GM18498 (cell line): ENCODE data around the gene TRIM32.

Experiments
- ATAC-seq: cut with Tn5 transposase; IDR thresholded peaks from one replicate; pipeline ENCODE4 v1.9.1; 2021; ENCODE audit warnings: mild to moderate bottlenecking, moderate library complexity; ENCODE audit not compliant: unreplicated experiment

TRIM32 gene

DNA sequence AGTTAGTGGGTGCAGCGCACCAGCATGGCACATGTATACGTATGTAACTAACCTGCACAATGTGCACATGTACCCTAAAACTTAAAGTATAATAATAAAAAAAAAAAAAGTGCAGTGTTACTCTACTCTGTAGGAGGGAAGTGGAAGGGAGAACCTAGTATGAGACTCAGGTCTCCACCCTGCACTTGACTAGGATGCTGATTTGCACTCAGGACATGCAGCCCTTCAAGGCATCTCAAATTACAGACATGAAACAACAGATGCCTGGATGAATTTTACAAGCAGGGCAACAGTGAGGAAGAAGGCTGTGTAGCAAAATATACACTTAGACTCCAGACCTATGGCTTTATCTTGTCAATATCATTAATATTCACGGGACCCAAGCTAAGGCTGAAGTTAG lies 16.5 kb downstream of the TRIM32 start:
- ATAC-seq: no peak

DNA sequence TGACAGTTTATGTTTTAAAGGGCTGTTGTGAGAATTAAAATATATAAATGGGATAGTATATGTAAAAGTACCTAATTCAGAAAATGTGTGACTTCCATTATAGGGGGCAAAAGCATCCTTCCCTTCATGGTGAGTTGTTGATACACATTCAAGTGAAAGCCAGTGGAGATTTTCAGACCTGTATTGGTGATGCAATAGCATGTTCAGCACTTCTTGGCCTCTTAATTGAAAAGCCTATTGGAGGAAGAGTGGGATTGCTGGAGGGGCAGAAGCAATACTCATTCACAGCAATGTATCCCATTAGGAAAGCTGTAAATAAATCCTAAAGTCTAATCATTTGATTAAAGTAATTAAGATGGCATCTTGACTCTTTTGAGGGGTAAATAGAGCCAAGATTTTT lies 17.4 kb downstream of the TRIM32 start:
- ATAC-seq: no peak

DNA sequence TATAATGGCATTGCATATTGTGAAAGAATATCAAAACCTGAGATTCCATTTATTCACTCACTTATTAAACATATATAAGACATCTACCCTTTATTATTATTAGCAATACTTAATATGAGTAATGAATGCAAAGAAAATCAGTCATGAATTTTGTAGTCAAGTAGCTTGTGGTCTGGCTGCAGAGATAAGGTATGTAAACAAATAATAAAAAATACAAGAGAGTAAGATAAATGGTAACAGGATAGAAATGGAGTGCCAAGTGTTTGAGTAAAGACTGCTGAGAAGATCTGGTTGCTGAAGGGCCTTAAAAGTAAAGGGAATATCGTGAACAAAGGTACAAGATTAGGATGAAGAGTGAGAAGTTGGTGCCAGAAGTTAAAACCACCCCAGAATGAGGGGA lies 18.4 kb downstream of the TRIM32 start:
- ATAC-seq: no peak

DNA sequence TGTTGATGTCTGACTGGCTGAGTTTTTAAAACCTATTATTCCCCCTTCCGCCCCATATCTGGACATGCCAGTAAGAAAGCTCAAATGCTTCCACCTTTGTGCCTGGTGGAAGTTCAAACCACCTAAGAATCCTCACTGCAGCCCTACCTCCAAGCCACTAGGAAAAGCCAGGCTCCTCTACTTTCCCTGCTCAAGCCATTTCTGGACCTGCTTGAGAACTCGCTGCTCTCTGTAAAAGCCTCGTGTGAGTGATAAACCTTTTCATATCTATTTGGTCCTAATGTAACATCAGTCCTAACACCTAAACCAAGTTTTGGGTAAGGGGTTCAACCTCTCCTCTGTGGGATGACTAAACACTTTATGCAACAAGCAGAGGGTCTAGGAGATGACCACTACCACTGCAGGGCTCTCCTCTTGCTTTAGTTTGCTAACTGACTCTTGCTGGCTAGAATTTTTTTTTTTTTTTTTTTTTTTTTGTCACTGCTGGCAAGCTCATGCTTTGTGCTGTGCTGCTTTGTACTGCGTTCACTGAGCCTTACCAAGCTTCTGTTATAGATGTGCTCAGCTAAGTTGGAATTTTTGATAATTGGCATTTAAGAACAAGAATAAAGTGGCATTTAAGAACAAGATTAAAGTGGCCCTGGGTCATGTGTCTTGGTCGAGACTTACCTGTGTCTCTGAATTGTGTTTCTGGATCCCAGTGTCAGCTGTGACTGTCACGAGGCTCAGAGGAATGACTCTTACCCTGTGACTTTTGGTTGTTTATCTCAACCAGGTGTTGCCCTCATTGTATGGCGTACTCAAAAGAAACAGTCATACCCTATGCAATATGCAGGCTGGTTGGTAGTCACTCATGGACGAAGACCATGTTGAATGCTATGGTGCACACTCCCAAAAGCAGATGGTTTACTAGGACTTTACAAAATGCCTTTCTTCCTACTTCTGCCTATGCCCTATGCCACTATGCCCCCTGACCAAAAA lies 19.5 kb downstream of the TRIM32 start:
- ATAC-seq: no peak

DNA sequence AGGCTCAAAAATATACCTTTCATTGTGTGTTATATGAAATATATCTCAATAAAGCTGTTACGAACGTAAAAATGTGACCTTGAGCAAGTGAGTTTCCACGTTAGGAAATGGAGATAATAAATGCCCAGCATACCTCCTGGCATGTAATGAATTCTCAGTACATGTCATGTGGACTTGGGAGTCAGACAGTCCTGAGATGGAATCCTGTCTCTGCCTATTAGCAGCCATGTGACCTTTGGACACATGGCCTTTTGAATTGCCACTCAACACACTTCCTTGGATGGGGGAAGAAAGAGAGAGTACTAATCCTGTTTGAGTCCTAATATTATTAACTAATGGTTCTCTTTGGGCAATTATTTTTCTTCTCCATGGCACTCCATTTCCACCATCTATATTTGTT lies 25.7 kb downstream of the TRIM32 start:
- ATAC-seq: no peak

DNA sequence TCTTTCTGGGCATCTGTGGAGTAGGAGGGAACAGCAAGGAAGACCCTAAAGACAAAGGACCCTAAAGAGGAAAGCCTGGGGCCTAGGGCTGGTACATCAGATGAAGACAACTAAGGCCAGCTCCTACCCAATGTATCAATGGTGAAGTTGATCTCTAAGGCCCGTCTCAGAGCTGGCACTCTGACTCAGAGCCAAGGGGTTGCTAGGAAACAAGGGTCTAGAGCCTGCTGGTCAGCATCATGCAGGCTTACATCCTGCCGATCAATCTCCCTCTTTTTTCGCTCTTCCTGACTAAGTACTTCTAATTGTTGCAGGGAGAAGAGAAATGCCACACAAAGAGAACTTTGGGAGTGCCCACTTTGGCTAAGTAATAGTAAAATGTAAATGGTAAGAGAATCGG lies 26.2 kb downstream of the TRIM32 start:
- ATAC-seq: no peak

DNA sequence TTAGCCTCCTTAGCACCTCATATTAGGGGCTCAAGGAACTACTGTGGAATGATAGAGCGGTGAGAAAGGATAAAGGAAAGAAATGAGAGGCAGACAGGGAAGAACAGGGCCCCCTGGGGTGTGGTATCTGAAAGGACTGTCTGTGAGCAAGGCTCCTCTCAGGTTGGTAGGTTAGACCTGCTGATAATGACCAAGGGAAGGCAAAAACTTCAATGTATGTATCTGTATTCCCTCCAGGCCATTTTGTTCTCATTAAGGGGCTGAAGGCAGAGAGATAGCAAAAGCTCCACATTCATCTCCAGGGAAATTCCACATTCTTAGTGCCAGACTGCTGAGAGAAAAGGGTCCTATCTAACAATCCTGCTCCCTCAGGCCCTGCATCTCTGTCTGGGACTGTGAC lies 28.6 kb downstream of the TRIM32 start:
- no peak for ATAC-seq

DNA sequence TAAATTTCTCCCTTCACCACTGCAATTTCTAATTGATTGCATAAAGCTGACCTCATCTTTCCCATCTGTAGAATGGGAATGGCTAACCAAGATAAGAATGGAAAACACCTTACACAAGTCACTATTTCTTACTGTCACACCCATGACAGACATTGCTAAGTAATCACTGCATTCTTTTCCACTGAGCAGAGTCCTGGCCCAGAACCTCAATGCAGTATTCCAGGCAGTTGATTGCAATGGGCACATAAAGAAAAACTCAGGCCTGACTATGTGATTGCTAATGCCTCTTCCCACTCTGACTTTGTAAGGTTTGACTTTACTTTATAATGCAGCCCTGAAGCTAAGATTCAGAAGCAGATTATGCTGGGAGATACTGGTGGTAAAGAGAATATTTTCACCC lies 29.3 kb downstream of the TRIM32 start:
- ATAC-seq: no peak

DNA sequence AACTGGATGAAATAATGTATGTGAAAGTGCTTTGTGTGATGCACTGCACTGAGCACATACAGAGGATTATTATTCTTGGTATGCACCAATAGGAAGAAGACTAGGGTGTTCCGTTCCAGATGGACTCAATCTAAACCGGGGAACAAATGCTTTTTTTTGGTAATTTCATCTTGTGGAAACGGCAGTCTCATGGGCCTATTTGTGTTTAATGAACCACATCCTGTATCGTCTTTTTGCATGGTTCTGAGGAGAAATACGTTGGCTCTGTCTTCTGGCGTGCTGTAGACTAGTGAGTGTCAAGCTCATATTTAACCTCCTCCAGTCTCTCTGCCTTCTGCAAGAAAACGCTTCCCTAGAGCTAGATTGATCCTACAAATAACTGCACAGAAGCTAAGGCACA lies 30.0 kb downstream of the TRIM32 start:
- ATAC-seq: no peak

DNA sequence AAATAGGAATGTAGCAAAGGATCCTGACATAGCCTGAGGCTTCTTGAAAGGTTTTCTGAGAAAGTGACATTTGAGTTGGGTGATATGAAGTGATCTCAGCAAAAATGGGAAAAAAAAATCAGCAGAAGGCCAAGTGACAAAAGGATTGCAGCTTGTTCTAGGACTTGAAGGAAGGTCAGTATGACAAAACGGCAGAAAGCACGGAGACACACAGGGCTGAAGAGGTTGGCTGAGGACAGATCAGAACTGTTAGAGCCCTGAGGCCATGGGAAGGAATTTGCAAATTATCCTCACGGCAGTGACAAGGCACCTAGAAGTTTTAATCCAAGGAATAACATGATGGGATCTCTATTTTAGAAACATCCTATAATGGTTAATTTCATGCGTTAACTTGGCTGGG lies 31.0 kb downstream of the TRIM32 start:
- ATAC-seq: no peak

DNA sequence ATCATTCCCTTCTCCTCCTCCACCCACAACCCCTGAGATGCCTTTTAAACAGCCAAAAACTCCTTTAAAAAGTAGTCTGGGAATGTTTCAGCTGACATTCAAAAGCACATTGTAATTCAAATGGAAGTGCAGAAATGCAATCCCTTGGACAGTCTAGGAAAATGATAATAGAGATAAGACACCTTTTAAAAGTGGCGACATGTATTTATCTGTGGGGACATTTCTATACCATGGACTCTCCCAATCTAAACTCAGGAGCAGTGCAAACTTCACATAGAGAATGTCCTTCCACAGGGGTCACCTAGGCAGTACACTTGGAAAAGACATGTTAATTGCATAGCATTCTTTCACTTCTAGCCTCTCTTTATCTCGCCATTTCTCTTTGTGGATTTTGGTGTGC lies 33.0 kb downstream of the TRIM32 start:
- ATAC-seq: no peak

DNA sequence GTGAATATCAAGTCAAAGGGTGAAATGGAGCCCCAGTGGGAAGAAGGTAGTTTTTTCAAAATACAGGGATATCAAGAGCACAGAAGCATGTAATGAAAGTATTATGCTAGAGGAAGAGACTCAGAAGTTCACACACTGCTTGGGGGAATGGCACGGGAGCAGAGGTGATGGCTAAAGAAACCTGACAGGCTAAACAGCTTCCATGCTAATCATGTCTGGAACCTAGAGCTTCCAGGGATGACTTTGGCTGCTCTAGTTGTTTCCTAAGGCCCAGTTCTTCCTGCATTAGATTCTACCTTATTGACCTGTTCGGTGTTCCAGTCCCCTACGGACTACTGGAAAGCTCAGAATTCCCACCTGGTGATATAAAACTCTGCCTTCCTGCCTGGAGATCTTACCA lies 34.3 kb downstream of the TRIM32 start:
- no peak for ATAC-seq

DNA sequence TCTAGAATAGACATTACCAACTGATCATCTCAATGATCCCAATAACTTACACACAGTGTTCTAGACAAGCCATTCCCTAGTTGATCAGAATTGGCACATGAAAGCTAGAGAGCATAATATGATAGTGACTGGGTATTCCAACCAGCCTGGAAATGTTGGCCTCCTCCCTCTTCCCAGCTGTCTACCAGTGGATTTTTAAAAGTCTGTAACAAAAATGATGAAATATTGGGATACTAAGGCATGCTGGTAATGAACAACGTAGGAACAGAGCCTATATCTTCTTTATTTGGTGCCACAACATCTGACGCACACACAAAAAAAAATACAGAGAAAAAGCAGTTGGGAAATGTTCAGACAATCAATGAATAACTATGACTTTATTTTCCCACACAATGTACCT lies 34.8 kb downstream of the TRIM32 start:
- ATAC-seq: no peak

DNA sequence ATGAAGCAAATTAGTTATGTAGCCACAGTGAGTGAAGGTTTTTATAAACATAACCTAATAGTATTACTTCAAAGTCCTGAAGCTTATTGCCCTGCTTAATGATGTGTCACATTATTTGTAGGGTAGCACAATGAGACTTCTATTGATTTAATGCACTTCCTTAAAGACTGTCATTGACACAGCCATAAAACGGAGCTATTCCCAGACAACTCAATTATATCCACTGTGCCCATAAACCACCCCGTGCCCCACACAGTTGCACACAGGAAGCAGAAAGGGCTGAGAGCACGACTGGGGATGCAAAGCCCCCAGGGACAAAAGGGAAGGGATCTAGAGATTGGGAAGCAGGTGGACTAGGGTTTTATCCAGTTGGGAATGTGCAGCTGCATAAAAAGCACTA lies 37.0 kb downstream of the TRIM32 start:
- no peak for ATAC-seq

DNA sequence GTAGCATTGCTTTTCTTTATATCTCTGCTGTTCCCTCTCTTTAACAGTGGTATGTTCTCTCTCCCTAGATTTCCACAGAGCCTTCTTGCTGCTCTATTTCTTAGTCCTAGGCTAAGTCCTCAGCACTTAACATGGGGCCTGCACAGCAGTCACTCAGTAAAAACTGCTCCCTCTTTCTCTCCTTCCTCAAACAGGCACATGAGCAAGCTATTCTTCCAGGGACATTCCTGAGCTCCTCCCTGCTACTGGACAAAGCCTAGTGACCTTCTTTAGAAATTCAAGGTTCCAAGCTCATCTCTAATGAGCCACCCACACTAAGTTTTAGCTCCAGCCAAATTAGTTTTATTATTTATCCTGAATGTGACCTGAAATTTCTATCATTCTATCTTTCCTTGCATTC lies 39.5 kb downstream of the TRIM32 start:
- ATAC-seq: no peak

DNA sequence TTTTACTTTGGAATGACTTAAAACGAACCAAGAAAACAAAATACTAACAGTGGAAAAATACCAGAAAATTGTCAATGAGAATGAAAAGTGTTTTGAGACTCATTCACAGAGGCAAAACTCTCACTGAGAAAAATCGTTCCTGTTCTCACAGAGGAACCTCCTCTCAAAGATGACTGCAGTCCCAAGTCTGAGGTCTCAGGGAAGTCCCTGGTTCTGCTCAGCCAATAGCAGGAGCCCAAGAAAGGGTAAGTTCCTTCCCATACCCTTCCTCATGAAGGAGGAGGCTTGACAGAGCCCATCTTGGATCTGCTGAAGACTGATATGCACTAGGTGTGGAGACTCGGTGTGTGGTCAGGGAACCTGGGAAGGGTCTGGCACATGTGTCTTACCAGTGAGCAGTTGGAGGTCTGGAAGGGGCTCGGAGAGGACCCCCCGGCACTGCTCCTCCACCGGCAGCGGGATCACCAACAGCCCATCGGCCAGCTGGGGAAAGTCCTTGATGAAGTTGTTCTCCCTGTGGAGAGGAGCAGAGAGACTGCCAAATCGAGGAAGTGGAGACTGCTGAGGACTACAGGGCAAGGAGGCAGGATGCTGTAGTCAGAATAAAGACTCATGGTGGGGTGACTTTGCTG lies 46.0 kb downstream of the TRIM32 start:
- no peak for ATAC-seq

DNA sequence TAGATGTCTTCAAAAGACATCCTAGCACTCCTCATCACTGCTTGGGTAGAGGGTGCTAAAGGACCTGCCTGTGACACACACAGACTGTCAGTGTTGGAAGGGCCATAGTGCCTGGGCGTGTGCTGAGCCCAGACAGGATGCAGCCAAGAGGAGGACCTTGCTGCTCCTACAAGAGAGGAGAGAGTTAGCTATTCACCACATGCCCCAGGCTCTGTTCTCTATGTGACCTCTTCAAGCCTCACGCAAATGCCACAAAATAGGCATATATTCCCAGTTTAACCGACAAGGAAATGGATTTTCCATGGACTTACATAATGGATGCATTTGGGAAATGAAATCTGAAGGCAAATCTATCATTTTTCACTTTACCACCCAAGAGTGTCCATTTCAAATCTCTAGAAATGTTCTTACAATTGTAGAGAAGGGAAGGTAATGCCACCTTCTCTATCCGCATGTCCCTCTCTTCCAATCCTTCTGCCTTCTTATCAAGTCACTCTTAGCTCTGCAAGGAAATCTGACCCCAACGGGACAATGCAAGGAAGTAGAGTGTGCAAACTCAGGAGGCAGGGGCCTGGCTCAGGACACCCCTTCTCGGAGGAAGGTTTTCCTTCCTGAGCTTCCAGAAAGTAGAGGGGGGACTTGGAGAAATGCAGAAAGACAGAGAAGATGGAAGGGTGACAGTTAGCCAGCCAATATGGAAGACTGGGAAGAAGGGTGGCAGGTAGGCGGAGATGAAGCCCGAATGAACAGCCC lies 49.5 kb downstream of the TRIM32 start:
- no peak for ATAC-seq

DNA sequence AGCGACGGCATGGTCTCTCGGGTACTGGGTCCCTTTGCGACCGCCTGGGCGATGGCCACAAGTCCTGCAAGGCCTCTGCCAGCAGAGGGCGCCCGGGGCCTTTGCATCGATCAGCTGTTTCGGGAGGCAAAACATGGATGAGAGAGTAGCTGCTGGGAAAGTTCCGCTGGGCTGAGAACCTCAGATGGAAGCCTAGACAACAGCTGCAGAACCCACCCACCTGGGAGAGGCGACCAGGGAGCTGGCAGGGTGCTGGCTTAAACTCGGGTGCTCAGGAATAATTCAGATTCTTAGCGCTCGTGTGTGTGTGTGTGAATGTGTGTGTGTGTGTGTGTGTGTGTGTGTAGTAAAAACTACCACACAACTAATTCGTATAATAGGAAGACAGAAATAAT lies 50.0 kb downstream of the TRIM32 start:
- ATAC-seq: peak; percentile 72

DNA sequence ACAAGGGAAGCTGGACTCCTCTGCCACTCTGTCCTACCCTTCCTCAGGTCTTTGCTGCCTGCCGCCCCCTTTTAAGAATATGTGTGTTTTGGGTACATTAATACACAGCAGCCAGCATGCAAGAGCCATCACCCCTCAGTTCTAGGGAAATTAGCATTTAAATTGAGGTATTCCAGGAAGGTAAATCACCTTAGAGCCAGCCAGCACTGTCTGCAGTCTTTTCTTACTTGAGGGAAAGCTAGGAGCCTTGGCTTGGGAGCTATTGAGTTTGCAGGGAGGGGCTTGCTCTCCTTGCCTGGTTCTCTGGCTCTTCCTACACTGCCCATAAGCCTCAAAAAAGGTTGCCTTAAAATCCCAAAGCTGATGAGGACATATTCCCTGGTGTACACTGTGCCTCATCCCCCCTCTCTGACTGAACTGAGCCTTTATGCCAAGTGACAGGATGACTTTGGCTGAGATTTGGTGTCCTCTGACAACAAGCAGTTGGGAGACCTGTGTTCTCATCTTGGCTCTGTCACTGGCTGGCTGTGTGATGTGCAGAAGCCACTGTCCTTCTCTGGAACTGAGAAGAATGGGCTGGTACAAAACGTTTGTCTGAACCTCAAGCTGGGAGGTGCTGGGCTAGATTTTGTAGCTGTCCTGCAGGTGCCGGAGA lies 54.1 kb downstream of the TRIM32 start:
- ATAC-seq: no peak

DNA sequence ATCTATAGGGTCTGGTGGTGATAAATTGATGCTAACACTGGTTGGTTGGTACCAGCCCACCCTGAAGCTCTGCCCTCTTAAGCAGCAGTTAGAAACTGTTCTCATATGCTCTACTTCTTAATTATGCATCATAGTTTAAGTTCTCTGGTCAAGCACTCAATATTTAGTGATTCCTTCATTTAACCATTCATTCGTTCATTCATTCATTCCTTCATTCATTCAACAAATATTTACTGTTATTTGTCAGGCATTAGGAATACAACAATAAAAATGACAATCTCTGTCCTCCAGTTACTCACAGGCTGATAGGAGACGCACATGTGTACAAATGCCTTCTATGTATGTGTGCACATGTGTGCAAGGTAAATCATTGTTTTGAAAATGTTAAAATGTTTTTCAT lies 54.6 kb downstream of the TRIM32 start:
- no peak for ATAC-seq

DNA sequence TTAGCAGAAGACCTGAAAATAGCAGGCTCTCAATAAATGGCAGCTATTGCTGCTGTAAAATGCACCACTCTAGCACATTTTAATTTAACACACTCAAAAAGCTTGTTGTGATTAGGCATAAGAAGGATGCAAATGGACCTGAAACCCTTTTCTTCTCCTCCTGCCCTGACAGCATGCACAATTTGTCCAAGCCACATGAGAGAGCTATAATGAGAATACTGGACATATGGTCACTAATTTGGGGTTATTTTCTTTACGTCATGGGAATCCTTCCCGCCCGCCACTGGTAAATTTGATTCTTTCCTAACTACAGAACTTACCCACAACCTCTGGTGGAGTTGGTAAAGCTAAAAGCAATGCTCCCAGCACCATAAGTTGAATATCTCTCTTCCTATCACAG lies 62.1 kb downstream of the TRIM32 start:
- ATAC-seq: no peak
